Vagina (tissue), 2 donors: ENCODE measurements around the gene DRGX. TPM values are rescaled to one million over a fixed set of nuclear protein-coding genes. Genes with fewer than 3 reads are reported as not detected.

Experiments used
- DNase-seq, 2 donors: peaks; one replicate each; pipeline ENCODE4 v3.0.0-alpha.2; 2017; ENCODE audit errors: extremely low spot score in 2 of 2
- H3K27ac ChIP-seq: fragments of 200-600 bp; sonication (generic); one replicate; pipeline ENCODE4 v1.5.1; 2019
- H3K27me3 ChIP-seq: fragments of 200-600 bp; sonication (generic); one replicate; pipeline ENCODE4 v1.5.1; 2019
- H3K36me3 ChIP-seq, 2 donors: fragments of 200-600 bp; sonication (generic); one replicate each; pipeline ENCODE4 v1.5.1; 2017 to 2019
- H3K4me1 ChIP-seq: fragments of 200-600 bp; sonication (generic); one replicate; pipeline ENCODE4 v1.5.1; 2019
- H3K4me3 ChIP-seq, 2 donors: fragments of 200-600 bp; sonication (generic); 1 replicate in 1 of 2; 2 replicates in 1 of 2; pipeline ENCODE4 v1.5.1; 2016 to 2019
- H3K9me3 ChIP-seq: fragments of 200-600 bp; sonication (generic); one replicate; pipeline ENCODE4 v1.5.1; 2019
- POLR2A ChIP-seq, 2 donors: fragments of 450-650 bp; IDR thresholded peaks; one replicate each; pipeline ENCODE4 v1.6.1; 2017; ENCODE audit warnings: antibody characterized with exemption in 2 of 2, mild to moderate bottlenecking in 2 of 2, moderate library complexity in 2 of 2
- POLR2AphosphoS5 ChIP-seq, 2 donors: sonication (generic); formaldehyde crosslinking; IDR thresholded peaks; one replicate each; pipeline ENCODE4 v1.9.0; 2017; ENCODE audit warnings: antibody characterized with exemption in 2 of 2, mild to moderate bottlenecking in 2 of 2, low read depth in 1 of 2; ENCODE audit not compliant: insufficient read depth in 1 of 2
- intact Hi-C: fragments of 100-400 bp; cut with DNase I; formaldehyde crosslinking; loops from one replicate; pipeline ENCODE4 v1.15.1; 2023
- total RNA-seq: library from RNA; depleted of rRNA; stranded (reverse); fragments of >200 nt; gene quantifications from one replicate; pipeline ENCODE4 v1.2.3, GENCODE V29; 2016
- TF ChIP-seq, protein P1 (sequence below), 3 experiments: fragments of 450-650 bp in 2 of 3; fragments of 200-600 bp in 1 of 3; sonication (generic) in 1 of 3; IDR thresholded peaks; one replicate each; pipeline ENCODE4 v1.5.1; 2017 to 2019; ENCODE audit warnings: antibody characterized with exemption in 3 of 3, mild to moderate bottlenecking in 2 of 3, moderate library complexity in 2 of 3

DRGX gene
- total RNA-seq, 1 donor from 2014 or later, result not detected

- Histone ChIP-seq H3K27ac (no peak overlapping the region), H3K9me3 (no peaks in the 10 kb centered on the region), H3K4me1 (peaks cover 7% of the 10 kb centered on the region), H3K27me3 (no peaks in the 10 kb centered on the region), H3K36me3 (no peaks in the 10 kb centered on the region), H3K4me3 (no peak overlapping the region)
- peak in 1 of 2 donors; percentile 83 for DNase-seq
- TF ChIP-seq POLR2AphosphoS5 (IDR thresholded peaks at IDR 0.05; ENCODE audit: insufficient read depth in 1 of 2, low read depth in 1 of 2) (peak in 1 of 2 donors; percentile 46), POLR2A (IDR thresholded peaks at IDR 0.05) (no peak)
- intact Hi-C loops, result no loop called here
These were observed 23.1 kb upstream of the DRGX start for GRCh38 chr10:49419005-49419404.

DNA sequence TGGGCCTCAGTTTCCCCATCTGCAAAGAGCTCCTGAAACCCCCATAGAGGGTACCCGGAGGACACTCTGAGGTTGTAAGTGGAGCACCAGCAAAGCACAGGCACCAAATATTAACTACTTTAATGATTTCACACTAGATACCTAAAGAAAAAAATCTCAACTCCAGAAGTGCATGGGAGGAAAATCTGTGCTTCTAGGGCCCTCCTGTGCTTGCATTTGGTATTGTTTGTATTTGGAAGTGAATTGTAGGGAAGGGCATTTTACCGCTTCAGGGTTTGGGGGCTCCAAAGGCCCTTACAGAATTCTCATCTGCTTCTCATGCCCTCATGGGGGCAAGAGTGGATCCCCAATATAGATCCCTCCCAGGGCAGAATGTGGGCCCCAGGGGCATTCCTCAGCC is 22.4 kb upstream of the DRGX start:
- TF ChIP-seq POLR2A (IDR thresholded peaks at IDR 0.05) (no peak), POLR2AphosphoS5 (IDR thresholded peaks at IDR 0.05; ENCODE audit: insufficient read depth in 1 of 2, low read depth in 1 of 2) (no peak)
- TF ChIP-seq, protein P1, sequence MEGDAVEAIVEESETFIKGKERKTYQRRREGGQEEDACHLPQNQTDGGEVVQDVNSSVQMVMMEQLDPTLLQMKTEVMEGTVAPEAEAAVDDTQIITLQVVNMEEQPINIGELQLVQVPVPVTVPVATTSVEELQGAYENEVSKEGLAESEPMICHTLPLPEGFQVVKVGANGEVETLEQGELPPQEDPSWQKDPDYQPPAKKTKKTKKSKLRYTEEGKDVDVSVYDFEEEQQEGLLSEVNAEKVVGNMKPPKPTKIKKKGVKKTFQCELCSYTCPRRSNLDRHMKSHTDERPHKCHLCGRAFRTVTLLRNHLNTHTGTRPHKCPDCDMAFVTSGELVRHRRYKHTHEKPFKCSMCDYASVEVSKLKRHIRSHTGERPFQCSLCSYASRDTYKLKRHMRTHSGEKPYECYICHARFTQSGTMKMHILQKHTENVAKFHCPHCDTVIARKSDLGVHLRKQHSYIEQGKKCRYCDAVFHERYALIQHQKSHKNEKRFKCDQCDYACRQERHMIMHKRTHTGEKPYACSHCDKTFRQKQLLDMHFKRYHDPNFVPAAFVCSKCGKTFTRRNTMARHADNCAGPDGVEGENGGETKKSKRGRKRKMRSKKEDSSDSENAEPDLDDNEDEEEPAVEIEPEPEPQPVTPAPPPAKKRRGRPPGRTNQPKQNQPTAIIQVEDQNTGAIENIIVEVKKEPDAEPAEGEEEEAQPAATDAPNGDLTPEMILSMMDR (IDR thresholded peaks at IDR 0.05), result no peak
- no peak overlapping the region for H3K4me3 ChIP-seq
- H3K27ac ChIP-seq, result no peak overlapping the region

GRCh38 chr10:49418053-49418326 is 22.1 kb upstream of the DRGX start:
- H3K36me3 ChIP-seq, result no peaks in the 10 kb centered on the region
- no peak overlapping the region for H3K27ac ChIP-seq
- no peaks in the 10 kb centered on the region for H3K9me3 ChIP-seq
- no peak for DNase-seq
- peaks cover 7% of the 10 kb centered on the region for H3K4me1 ChIP-seq
- H3K4me3 ChIP-seq, result no peak overlapping the region
- H3K27me3 ChIP-seq, result no peaks in the 10 kb centered on the region
- TF ChIP-seq POLR2A (IDR thresholded peaks at IDR 0.05) (no peak), POLR2AphosphoS5 (IDR thresholded peaks at IDR 0.05; ENCODE audit: insufficient read depth in 1 of 2, low read depth in 1 of 2) (no peak)
- TF ChIP-seq, protein P1 (IDR thresholded peaks at IDR 0.05), result no peak
- intact Hi-C loops, result no loop called here

More for the DNA sequence above, 22.4 kb upstream of the DRGX start:
- intact Hi-C loops, result no loop called here
- no peaks in the 10 kb centered on the region for H3K9me3 ChIP-seq
- H3K27me3 ChIP-seq, result no peaks in the 10 kb centered on the region
- no peaks in the 10 kb centered on the region for H3K36me3 ChIP-seq
- no peak for DNase-seq
- peaks cover 7% of the 10 kb centered on the region for H3K4me1 ChIP-seq

GRCh38 chr10:49417311-49418052 is 21.6 kb upstream of the DRGX start:
- H3K27ac ChIP-seq, result no peak overlapping the region
- no peak overlapping the region for H3K4me3 ChIP-seq
- peaks cover 7% of the 10 kb centered on the region for H3K4me1 ChIP-seq
- DNase-seq, result peak; percentile 43 to 78
- H3K36me3 ChIP-seq, result no peaks in the 10 kb centered on the region
- H3K9me3 ChIP-seq, result no peaks in the 10 kb centered on the region
- no peak for TF ChIP-seq POLR2AphosphoS5 (IDR thresholded peaks at IDR 0.05; ENCODE audit: insufficient read depth in 1 of 2, low read depth in 1 of 2)
- TF ChIP-seq POLR2A (IDR thresholded peaks at IDR 0.05), result no peak
- TF ChIP-seq, protein P1 (IDR thresholded peaks at IDR 0.05), result no peak
- no peaks in the 10 kb centered on the region for H3K27me3 ChIP-seq
- intact Hi-C loops, result no loop called here

GRCh38 chr10:49415846-49416245 is 20.0 kb upstream of the DRGX start:
- TF ChIP-seq, protein P1 (IDR thresholded peaks at IDR 0.05), result no peak
- TF ChIP-seq POLR2A (IDR thresholded peaks at IDR 0.05) (no peak), POLR2AphosphoS5 (IDR thresholded peaks at IDR 0.05; ENCODE audit: insufficient read depth in 1 of 2, low read depth in 1 of 2) (no peak)

More at GRCh38 chr10:49415846-49416245, 20.0 kb upstream of the DRGX start:
- H3K9me3 ChIP-seq, result no peaks in the 10 kb centered on the region
- intact Hi-C loops, result no loop called here
- no peak overlapping the region for H3K4me3 ChIP-seq
- no peak overlapping the region for H3K27ac ChIP-seq
- H3K4me1 ChIP-seq, result peaks cover 7% of the 10 kb centered on the region
- DNase-seq, result peak; percentile 61 to 71
- no peaks in the 10 kb centered on the region for H3K36me3 ChIP-seq
- no peaks in the 10 kb centered on the region for H3K27me3 ChIP-seq
